Mammary epithelial cell (primary cell): ENCODE results near the gene B4GAT1.

Experiments
- EZH2 ChIP-seq: IDR thresholded peaks from 2 replicates; pipeline ENCODE4 v1.6.1; 2012; ENCODE audit warnings: low read length, inconsistent platforms, borderline replicate concordance
- TF ChIP-seq, protein P1 (sequence below), 2 donors: IDR thresholded peaks in 1 of 2; conservative IDR thresholded peaks in 1 of 2; 2 replicates each; pipeline ENCODE4 v1.5.1; 2011 to 2012; ENCODE audit warnings: inconsistent platforms in 2 of 2, low read length in 2 of 2, mild to moderate bottlenecking in 2 of 2, control low read depth in 1 of 2, low read depth in 1 of 2; ENCODE audit not compliant: insufficient read depth in 1 of 2; ENCODE audit errors: extremely low read depth in 1 of 2

DNA sequence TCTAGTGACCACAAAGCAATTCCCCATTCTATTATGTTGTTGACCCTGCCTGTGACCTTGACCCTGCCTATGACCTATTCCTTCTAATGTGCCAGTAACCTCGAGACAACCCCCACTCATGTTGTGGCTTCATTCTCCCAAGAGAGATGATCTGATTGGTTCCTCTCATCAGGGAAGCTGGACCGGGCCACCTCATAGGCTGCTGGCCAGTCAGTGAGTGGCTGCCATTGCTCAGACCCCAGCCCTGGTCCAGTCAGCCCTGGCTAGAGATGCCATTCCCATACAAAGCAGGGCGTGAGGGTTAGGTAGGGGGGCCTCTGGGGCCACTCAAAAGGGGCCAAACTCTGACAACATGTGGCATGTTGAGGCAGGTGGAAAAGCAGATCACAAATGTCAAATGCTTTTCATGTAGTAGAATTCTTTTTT is 12.2 kb upstream of the B4GAT1 start:
- TF ChIP-seq, protein P1, sequence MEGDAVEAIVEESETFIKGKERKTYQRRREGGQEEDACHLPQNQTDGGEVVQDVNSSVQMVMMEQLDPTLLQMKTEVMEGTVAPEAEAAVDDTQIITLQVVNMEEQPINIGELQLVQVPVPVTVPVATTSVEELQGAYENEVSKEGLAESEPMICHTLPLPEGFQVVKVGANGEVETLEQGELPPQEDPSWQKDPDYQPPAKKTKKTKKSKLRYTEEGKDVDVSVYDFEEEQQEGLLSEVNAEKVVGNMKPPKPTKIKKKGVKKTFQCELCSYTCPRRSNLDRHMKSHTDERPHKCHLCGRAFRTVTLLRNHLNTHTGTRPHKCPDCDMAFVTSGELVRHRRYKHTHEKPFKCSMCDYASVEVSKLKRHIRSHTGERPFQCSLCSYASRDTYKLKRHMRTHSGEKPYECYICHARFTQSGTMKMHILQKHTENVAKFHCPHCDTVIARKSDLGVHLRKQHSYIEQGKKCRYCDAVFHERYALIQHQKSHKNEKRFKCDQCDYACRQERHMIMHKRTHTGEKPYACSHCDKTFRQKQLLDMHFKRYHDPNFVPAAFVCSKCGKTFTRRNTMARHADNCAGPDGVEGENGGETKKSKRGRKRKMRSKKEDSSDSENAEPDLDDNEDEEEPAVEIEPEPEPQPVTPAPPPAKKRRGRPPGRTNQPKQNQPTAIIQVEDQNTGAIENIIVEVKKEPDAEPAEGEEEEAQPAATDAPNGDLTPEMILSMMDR (conservative IDR thresholded peaks at IDR 0.05 in 1 of 2, IDR thresholded peaks at IDR 0.05 in 1 of 2; ENCODE audit: extremely low read depth in 1 of 2, insufficient read depth in 1 of 2, low read depth in 1 of 2, low read length in 2 of 2): no peak
- TF ChIP-seq EZH2: no peak
